Measurements from ENCODE around the gene UBFD1.

Gene UBFD1

GRCh38 chr16:23523321-23523720 is 34.2 kb upstream of the UBFD1 start:
- no peak for DNase-seq (ENCODE audit: extremely low spot score)
- ChIA-PET CTCF (no interaction called here), POLR2A (no interaction called here)
- TF ChIP-seq FOXA1 (IDR thresholded peaks at IDR 0.05), result no peak
- no peak for TF ChIP-seq CTBP1 (IDR thresholded peaks at IDR 0.05; ENCODE audit: borderline replicate concordance)
- no peak for TF ChIP-seq PKNOX1 (IDR thresholded peaks at IDR 0.05)
- TF ChIP-seq LEF1 (IDR thresholded peaks at IDR 0.05; ENCODE audit: borderline replicate concordance), result no peak
- TF ChIP-seq SUZ12 (IDR thresholded peaks at IDR 0.05), result no peak
- no peak for TF ChIP-seq NFRKB (IDR thresholded peaks at IDR 0.05)
- no peak for TF ChIP-seq ELF4 (IDR thresholded peaks at IDR 0.05)
- TF ChIP-seq HDGF (IDR thresholded peaks at IDR 0.05; ENCODE audit: borderline replicate concordance), result no peak
- no peak for TF ChIP-seq ARNT (IDR thresholded peaks at IDR 0.05)
- no peak for TF ChIP-seq SP1 (IDR thresholded peaks at IDR 0.05)
- no peak for TF ChIP-seq BHLHE40 (IDR thresholded peaks at IDR 0.05; ENCODE audit: borderline replicate concordance)
- TF ChIP-seq ZNF384 (IDR thresholded peaks at IDR 0.05), result no peak
- no peak for TF ChIP-seq FOXK2 (IDR thresholded peaks at IDR 0.05)
- no peak for TF ChIP-seq L3MBTL2 (conservative IDR thresholded peaks at IDR 0.05)
- TF ChIP-seq FOXM1 (IDR thresholded peaks at IDR 0.05; ENCODE audit: borderline replicate concordance), result no peak
- no peak for TF ChIP-seq TARDBP (IDR thresholded peaks at IDR 0.05)

DNA sequence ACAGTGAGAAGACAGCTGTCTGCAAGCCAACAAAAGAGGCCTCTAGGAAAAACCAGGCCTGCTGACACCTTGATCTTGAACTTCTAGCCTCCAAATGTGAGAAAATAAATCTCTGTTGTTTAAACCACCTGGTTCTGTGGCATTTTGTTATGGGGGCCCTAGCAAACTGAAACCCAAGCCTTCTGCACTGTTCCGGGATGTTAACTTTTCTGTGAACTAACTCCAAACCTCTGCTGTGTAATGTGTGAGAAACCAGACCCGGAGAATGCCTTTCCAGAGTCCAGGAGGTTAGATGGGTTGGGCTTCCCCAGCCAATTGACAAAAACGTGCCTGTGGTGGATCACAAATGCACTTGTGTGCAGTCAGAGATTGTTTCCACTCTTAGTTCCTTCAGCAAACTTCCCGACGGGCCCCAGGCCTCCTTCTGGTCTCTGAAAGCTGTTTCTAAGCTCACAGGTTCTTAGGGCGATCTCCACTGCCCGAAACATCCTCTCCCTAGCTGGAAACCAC is 33.6 kb upstream of the UBFD1 start:
- no peak for DNase-seq (ENCODE audit: extremely low spot score)
- TF ChIP-seq NFRKB (IDR thresholded peaks at IDR 0.05), result no peak
- TF ChIP-seq SUZ12 (IDR thresholded peaks at IDR 0.05), result no peak
- TF ChIP-seq ZNF384 (IDR thresholded peaks at IDR 0.05), result no peak
- TF ChIP-seq ARNT (IDR thresholded peaks at IDR 0.05), result no peak
- no peak for TF ChIP-seq ELF4 (IDR thresholded peaks at IDR 0.05)

DNA sequence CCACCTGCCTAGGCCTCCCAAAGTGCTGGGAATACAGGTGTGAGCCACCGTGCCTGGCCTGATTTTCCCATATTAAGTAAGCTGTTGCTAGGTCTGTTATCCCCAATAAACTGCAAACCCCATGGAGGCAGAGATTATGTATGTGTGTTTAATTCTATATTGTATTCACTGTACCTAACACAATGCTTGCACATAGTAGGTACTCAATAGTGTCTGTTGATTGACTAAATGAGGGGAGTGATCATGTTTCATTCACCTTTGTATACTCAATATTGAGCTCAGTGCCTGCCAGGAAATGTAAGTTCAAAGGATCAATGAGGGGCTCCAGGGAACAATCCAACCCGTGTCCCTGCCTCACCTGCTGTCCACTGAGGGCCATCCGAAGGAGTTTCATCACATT is 32.6 kb upstream of the UBFD1 start:
- TF ChIP-seq SP1 (IDR thresholded peaks at IDR 0.05), result no peak
- no peak for TF ChIP-seq PKNOX1 (IDR thresholded peaks at IDR 0.05)
- no peak for TF ChIP-seq SUZ12 (IDR thresholded peaks at IDR 0.05)
- no peak for TF ChIP-seq HDGF (IDR thresholded peaks at IDR 0.05; ENCODE audit: borderline replicate concordance)
- no peak for TF ChIP-seq TARDBP (IDR thresholded peaks at IDR 0.05)
- POLR2A ChIA-PET, result no interaction called here
- DNase-seq (ENCODE audit: extremely low spot score), result no peak
- CTCF ChIA-PET, result interaction anchor here (0.5 kb wide), 1 partner anchor 486 kb away, joined by 3 read pairs; no protein-coding TSS in a partner anchor

More for the DNA sequence above, 33.6 kb upstream of the UBFD1 start:
- CTCF ChIA-PET, result no interaction called here
- POLR2A ChIA-PET, result no interaction called here

- ChIA-PET POLR2A (no interaction called here), CTCF (no interaction called here)
- TF ChIP-seq CTBP1 (IDR thresholded peaks at IDR 0.05; ENCODE audit: borderline replicate concordance) (no peak), TARDBP (IDR thresholded peaks at IDR 0.05) (no peak), PKNOX1 (IDR thresholded peaks at IDR 0.05) (no peak), FOXA1 (IDR thresholded peaks at IDR 0.05) (no peak), NFRKB (IDR thresholded peaks at IDR 0.05) (no peak), SP1 (IDR thresholded peaks at IDR 0.05) (no peak), L3MBTL2 (conservative IDR thresholded peaks at IDR 0.05) (no peak), SUZ12 (IDR thresholded peaks at IDR 0.05) (no peak), FOXK2 (IDR thresholded peaks at IDR 0.05) (no peak), BHLHE40 (IDR thresholded peaks at IDR 0.05; ENCODE audit: borderline replicate concordance) (no peak), HDGF (IDR thresholded peaks at IDR 0.05; ENCODE audit: borderline replicate concordance) (no peak), ZNF384 (IDR thresholded peaks at IDR 0.05) (no peak), LEF1 (IDR thresholded peaks at IDR 0.05; ENCODE audit: borderline replicate concordance) (no peak), FOXM1 (IDR thresholded peaks at IDR 0.05; ENCODE audit: borderline replicate concordance) (no peak)
- no peak for DNase-seq (ENCODE audit: extremely low spot score)
Observed at GRCh38 chr16:23527961-23528643, 29.4 kb upstream of the UBFD1 start.

- DNase-seq (ENCODE audit: extremely low spot score), result no peak
- no peak for TF ChIP-seq FOXA1 (IDR thresholded peaks at IDR 0.05)
- TF ChIP-seq L3MBTL2 (conservative IDR thresholded peaks at IDR 0.05), result no peak
- no peak for TF ChIP-seq ZNF384 (IDR thresholded peaks at IDR 0.05)
- TF ChIP-seq SP1 (IDR thresholded peaks at IDR 0.05), result no peak
- TF ChIP-seq BHLHE40 (IDR thresholded peaks at IDR 0.05; ENCODE audit: borderline replicate concordance), result no peak
- no peak for TF ChIP-seq FOXK2 (IDR thresholded peaks at IDR 0.05)
- no peak for TF ChIP-seq SUZ12 (IDR thresholded peaks at IDR 0.05)
- no peak for TF ChIP-seq ARNT (IDR thresholded peaks at IDR 0.05)
- ChIA-PET CTCF (interaction anchor here (0.6 kb wide), 1 partner anchor 162 kb away, joined by 3 read pairs; no protein-coding TSS in a partner anchor), POLR2A (no interaction called here)
Observed at GRCh38 chr16:23528644-23529310, 28.8 kb upstream of the UBFD1 start.

DNA sequence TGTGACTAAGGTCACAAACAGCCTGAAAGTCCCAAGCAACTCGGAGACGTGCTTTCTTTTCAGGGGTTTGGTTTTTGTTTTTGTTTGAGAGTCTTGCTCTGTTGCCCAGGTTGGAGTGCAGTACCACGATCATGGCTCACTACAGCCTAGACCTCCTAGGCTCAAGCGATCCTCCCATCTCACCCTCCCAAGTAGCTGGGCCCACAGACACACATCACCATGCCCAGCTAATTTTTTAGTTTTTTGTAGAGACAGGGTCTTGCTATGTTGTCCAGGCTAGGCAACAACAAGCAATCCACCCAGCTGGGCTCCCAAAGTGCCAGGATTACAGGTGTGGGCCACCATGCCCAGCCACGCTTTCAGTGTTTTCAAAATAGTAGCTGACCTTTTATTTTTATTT is 27.5 kb upstream of the UBFD1 start:
- no peak for DNase-seq (ENCODE audit: extremely low spot score)
- ChIA-PET CTCF (no interaction called here), POLR2A (interaction anchor here (1.4 kb wide), 1 partner anchor 27 kb away, joined by 4 read pairs; the partner anchor contains the start of genes EARS2 and UBFD1)
- TF ChIP-seq FOXK2 (IDR thresholded peaks at IDR 0.05) (no peak), ARNT (IDR thresholded peaks at IDR 0.05) (no peak), PKNOX1 (IDR thresholded peaks at IDR 0.05) (no peak), SUZ12 (IDR thresholded peaks at IDR 0.05) (no peak), HDGF (IDR thresholded peaks at IDR 0.05; ENCODE audit: borderline replicate concordance) (no peak), ELF4 (IDR thresholded peaks at IDR 0.05) (no peak), CTBP1 (IDR thresholded peaks at IDR 0.05; ENCODE audit: borderline replicate concordance) (no peak), ZNF384 (IDR thresholded peaks at IDR 0.05) (no peak), TARDBP (IDR thresholded peaks at IDR 0.05) (no peak), BHLHE40 (IDR thresholded peaks at IDR 0.05; ENCODE audit: borderline replicate concordance) (no peak), SP1 (IDR thresholded peaks at IDR 0.05) (no peak), L3MBTL2 (conservative IDR thresholded peaks at IDR 0.05) (no peak), LEF1 (IDR thresholded peaks at IDR 0.05; ENCODE audit: borderline replicate concordance) (no peak), FOXA1 (IDR thresholded peaks at IDR 0.05) (no peak), FOXM1 (IDR thresholded peaks at IDR 0.05; ENCODE audit: borderline replicate concordance) (no peak), NFRKB (IDR thresholded peaks at IDR 0.05) (no peak)
